Posterior vena cava (tissue), 2 donors: ENCODE measurements around the gene HEMGN. TPM values are rescaled to one million over a fixed set of nuclear protein-coding genes. Genes with fewer than 3 reads are reported as not detected.
A peak's percentile ranks its signal among the peaks of the same experiment; 100 is the strongest.

ENCODE experiments used
- DNase-seq: peaks from one replicate; pipeline ENCODE4 v3.0.0-alpha.2; 2020; ENCODE audit warnings: low spot score
- intact Hi-C, 2 donors: fragments of 100-400 bp; cut with DNase I; formaldehyde crosslinking; loops; one replicate each; pipeline versions ENCODE4 v1.14.1 to v1.14.2; 2022 to 2023
- total RNA-seq, 2 donors: library from RNA; stranded (reverse); fragmentation: NEBNext Ultra II Directional; extraction: Animal tissue kit (Norgen Biotek cat#: 25700); gene quantifications; one replicate each; pipeline ENCODE4 v1.2.1, GENCODE V29; 2021
- donor health status: DM: yes; HTN: yes; CAD: no.
- donor health status: DM: yes; HTN: yes; CAD: no.

HEMGN gene
- total RNA-seq, 2 donors from 2014 or later: 0.33 to 0.83 TPM

- DNase-seq: no peak
- intact Hi-C loops: no loop called here
Observed at GRCh38 chr9:97907632-97908031, 30.3 kb downstream of the HEMGN start.

- intact Hi-C loops: no loop called here
- no peak for DNase-seq
Observed at GRCh38 chr9:97907046-97907445, 30.9 kb downstream of the HEMGN start.

GRCh38 chr9:97906236-97906831 is 31.6 kb downstream of the HEMGN start:
- intact Hi-C loops: no loop called here
- DNase-seq: peak; percentile 83

GRCh38 chr9:97905228-97905627 is 32.7 kb downstream of the HEMGN start:
- intact Hi-C loops: no loop called here
- DNase-seq: no peak

GRCh38 chr9:97904725-97905124 is 33.2 kb downstream of the HEMGN start:
- DNase-seq: no peak
- intact Hi-C loops: loop anchor here in 1 of 2 donors (5.0 kb wide), 1 partner anchor 192 kb away; no protein-coding TSS in a partner anchor

- no peak for DNase-seq
- intact Hi-C loops: loop anchor here in 1 of 2 donors (5.0 kb wide), 1 partner anchor 191 kb away; no protein-coding TSS in a partner anchor
Observed at GRCh38 chr9:97903177-97903576, 34.8 kb downstream of the HEMGN start.

- intact Hi-C loops: loop anchor here in 1 of 2 donors (5.0 kb wide), 1 partner anchor 189 kb away; no protein-coding TSS in a partner anchor
- no peak for DNase-seq
Observed at GRCh38 chr9:97900738-97901565, 37.0 kb downstream of the HEMGN start.

- intact Hi-C loops: loop anchor here in 1 of 2 donors (5.0 kb wide), 1 partner anchor 188 kb away; no protein-coding TSS in a partner anchor
- no peak for DNase-seq
Observed at GRCh38 chr9:97900103-97900737, 37.8 kb downstream of the HEMGN start.

GRCh38 chr9:97895695-97896332 is 42.2 kb downstream of the HEMGN start:
- intact Hi-C loops: no loop called here
- no peak for DNase-seq

- no peak for DNase-seq
- intact Hi-C loops: no loop called here
Observed at GRCh38 chr9:97895211-97895610, 42.8 kb downstream of the HEMGN start.

- no peak for DNase-seq
- intact Hi-C loops: no loop called here
Observed at GRCh38 chr9:97892421-97892820, 45.6 kb downstream of the HEMGN start.

- intact Hi-C loops: no loop called here
- DNase-seq: no peak
Observed at GRCh38 chr9:97891736-97892135, 46.2 kb downstream of the HEMGN start.

GRCh38 chr9:97889941-97890887 is 47.8 kb downstream of the HEMGN start:
- no peak for DNase-seq
- intact Hi-C loops: no loop called here

GRCh38 chr9:97880336-97880735 is 57.6 kb downstream of the HEMGN start:
- intact Hi-C loops: no loop called here

More at GRCh38 chr9:97880336-97880735, 57.6 kb downstream of the HEMGN start:
- DNase-seq: no peak

Other genes with a start within 250 kb of the HEMGN start
- 10 to 100 TPM; 15.1 to 18.8 TPM for gene XPA, start 240.8 kb downstream of the HEMGN start, total RNA-seq
- gene FOXE1, start 84.9 kb downstream of the HEMGN start, total RNA-seq: not detected
- 1 to 10 TPM; 7.0 to 8.7 TPM for gene TRMO, start 15.7 kb downstream of the HEMGN start, total RNA-seq
- 10 to 100 TPM; 95.8 to 98.0 TPM for gene ANP32B, start 45.2 kb upstream of the HEMGN start, total RNA-seq
- 10 to 100 TPM; 25.5 to 31.9 TPM for gene NANS, start 118.6 kb upstream of the HEMGN start, total RNA-seq
- 10 to 100 TPM in 1 of 2 donors, 1 to 10 TPM in 1; 4.9 to 11.8 TPM for gene TRIM14, start 181.1 kb upstream of the HEMGN start, total RNA-seq